Measurements from ENCODE around the gene SLC16A12. TPM values are rescaled to one million over a fixed set of nuclear protein-coding genes. Genes with fewer than 3 reads are reported as not detected.

SLC16A12 gene
- total RNA-seq, 1 experiment from 2014 or later: 0.77 TPM

- no peak overlapping the region for H3K4me2 ChIP-seq (ENCODE audit: insufficient read depth, insufficient read length, low read length)
- H3K27ac Mint-ChIP-seq: no peak overlapping the region
These were observed 106.5 kb downstream of the SLC16A12 start for GRCh38 chr10:89428877-89429276.

More at GRCh38 chr10:89428877-89429276, 106.5 kb downstream of the SLC16A12 start:
- no peak overlapping the region for H3K23ac ChIP-seq (ENCODE audit: insufficient read length, low read depth, low read length)
- no peak overlapping the region for H2BK15ac ChIP-seq (ENCODE audit: low read depth, low read length)
- H3K56ac ChIP-seq (ENCODE audit: insufficient read length, low read depth, low read length): no peak overlapping the region
- H3K27me3 ChIP-seq (ENCODE audit: insufficient read depth, low read length): no peaks in the 10 kb centered on the region
- no peak overlapping the region for H2AFZ ChIP-seq (ENCODE audit: low read length)
- Mint-ChIP-seq H3K27me3 (ENCODE audit: low read depth) (no peaks in the 10 kb centered on the region), H3K9me3 (no peaks in the 10 kb centered on the region), H3K4me3 (no peak overlapping the region), H3K36me3 (ENCODE audit: insufficient read depth in 1 of 3, low read depth in 3 of 3) (no peaks in the 10 kb centered on the region), H3K4me1 (peaks cover 32 to 35% of the 10 kb centered on the region in 2 experiments)
- no peak overlapping the region for H3K4ac ChIP-seq (ENCODE audit: low read depth, low read length)
- H4K20me1 ChIP-seq (ENCODE audit: control insufficient read depth, insufficient read depth, insufficient read length): no peaks in the 10 kb centered on the region
- no peak overlapping the region for H3K27ac ChIP-seq (ENCODE audit: insufficient read length, low read depth, low read length)
- no peaks in the 10 kb centered on the region for H3K23me2 ChIP-seq (ENCODE audit: insufficient read length, low read depth, low read length, poor library complexity, severe bottlenecking)
- H2BK20ac ChIP-seq (ENCODE audit: low read depth, low read length, poor library complexity, severe bottlenecking): no peak overlapping the region
- H2BK120ac ChIP-seq (ENCODE audit: low read depth, low read length, poor library complexity, severe bottlenecking): no peak overlapping the region
- no peak overlapping the region for H3K9ac ChIP-seq (ENCODE audit: extremely low read depth, insufficient read length, low read length)
- H2BK12ac ChIP-seq (ENCODE audit: insufficient read length, low read depth, low read length): no peak overlapping the region
- no peak overlapping the region for H3T11ph ChIP-seq (ENCODE audit: low read length)
- no peak overlapping the region for H2AK5ac ChIP-seq (ENCODE audit: insufficient read length, low read length)
- no peak overlapping the region for H4K91ac ChIP-seq (ENCODE audit: insufficient read length, low read depth, low read length)
- H3K18ac ChIP-seq (ENCODE audit: insufficient read length, low read depth, low read length): no peak overlapping the region
- no peak overlapping the region for H4K5ac ChIP-seq (ENCODE audit: insufficient read length, low read depth, low read length)
- no peak for TF ChIP-seq CTCF (conservative IDR thresholded peaks at IDR 0.05)
- no peak for DNase-seq
- H3K79me1 ChIP-seq (ENCODE audit: insufficient read depth, low read depth, low read length, poor library complexity, severe bottlenecking): no peaks in the 10 kb centered on the region
- no peak overlapping the region for H2BK5ac ChIP-seq (ENCODE audit: insufficient read length, low read length)
- no peak overlapping the region for H3K14ac ChIP-seq (ENCODE audit: insufficient read depth, low read length)
- no peak overlapping the region for H4K8ac ChIP-seq (replicated peaks; ENCODE audit: insufficient read length, low read depth, low read length)
- no peaks in the 10 kb centered on the region for H3K9me3 ChIP-seq (ENCODE audit: control insufficient read depth, low read depth, low read length)
- no peaks in the 10 kb centered on the region for H3K79me2 ChIP-seq (ENCODE audit: insufficient read depth, low read length)
- no peaks in the 10 kb centered on the region for H3K4me1 ChIP-seq (ENCODE audit: insufficient read depth, low read length)
- WGBS (ENCODE audit: extremely low coverage, insufficient read length, low lambda C conversion rate): no CpG with 5 or more reads among the region's 1 CpG

All from H9 (cell line).